Stimulated activated CD8-positive, alpha-beta memory T cell treated with anti-CD3 and anti-CD28 coated beads, Interleukin-15, amount 100 ng/mL, for 1 hour (primary cell): Measurements from ENCODE around the gene BRMS1.
"Not testable (repeated sequence)": the region's sequence is repeated elsewhere in the genome, so short reads cannot be mapped to it uniquely, and the experiment has no call there.

Experiments
- DNase-seq: peaks from one replicate; pipeline ENCODE4 v3.0.0-alpha.2; 2020; ENCODE audit warnings: low read depth

Gene BRMS1

GRCh38 chr11:66344550-66345315 lies at the start of gene BRMS1:
TSS of gene BRMS1 (minus strand) at chr11:66345104. CDS start at chr11:66342234, 2,870 bp downstream.
- peak; percentile 95 for DNase-seq

- DNase-seq: no peak
These were observed 49.0 kb upstream of the BRMS1 start for GRCh38 chr11:66393954-66394353.

- no peak for DNase-seq
These were observed 46.4 kb upstream of the BRMS1 start for GRCh38 chr11:66391322-66391721.

- peak; percentile 31 for DNase-seq
These were observed 44.0 kb upstream of the BRMS1 start for GRCh38 chr11:66388780-66389386.

GRCh38 chr11:66386171-66387069 lies 41.5 kb upstream of the BRMS1 start:
- DNase-seq: peak; percentile 80

- not testable (repeated sequence) for DNase-seq
These were observed 39.4 kb upstream of the BRMS1 start for GRCh38 chr11:66384316-66384715.

GRCh38 chr11:66380264-66380663 lies 35.4 kb upstream of the BRMS1 start:
- DNase-seq: not testable (repeated sequence)

- DNase-seq: not testable (repeated sequence)
These were observed 28.9 kb upstream of the BRMS1 start for GRCh38 chr11:66373690-66374287.

- no peak for DNase-seq
These were observed 28.4 kb upstream of the BRMS1 start for GRCh38 chr11:66373265-66373664.

GRCh38 chr11:66371627-66372415 lies 26.9 kb upstream of the BRMS1 start, which contains the start of gene SLC29A2:
TSS of gene SLC29A2 (minus strand) at chr11:66371760. CDS start at chr11:66371591, 169 bp downstream.
- DNase-seq: peak; percentile 48

- no peak for DNase-seq
These were observed 24.4 kb upstream of the BRMS1 start for GRCh38 chr11:66369073-66369894.

GRCh38 chr11:66368484-66368883 lies 23.6 kb upstream of the BRMS1 start:
- DNase-seq: no peak

GRCh38 chr11:66367561-66368312 lies 22.8 kb upstream of the BRMS1 start:
- no peak for DNase-seq

- DNase-seq: no peak
These were observed 22.1 kb upstream of the BRMS1 start for GRCh38 chr11:66366844-66367477.

GRCh38 chr11:66365711-66366619 lies 21.1 kb upstream of the BRMS1 start:
- no peak for DNase-seq

- DNase-seq: no peak
These were observed 20.3 kb upstream of the BRMS1 start for GRCh38 chr11:66365166-66365565.

GRCh38 chr11:66363805-66364535 lies 19.1 kb upstream of the BRMS1 start:
- DNase-seq: peak; percentile 40
